ENCODE results near the gene GRP.
A peak's percentile ranks its signal among the peaks of the same experiment; 100 is the strongest.

Gene GRP

DNA sequence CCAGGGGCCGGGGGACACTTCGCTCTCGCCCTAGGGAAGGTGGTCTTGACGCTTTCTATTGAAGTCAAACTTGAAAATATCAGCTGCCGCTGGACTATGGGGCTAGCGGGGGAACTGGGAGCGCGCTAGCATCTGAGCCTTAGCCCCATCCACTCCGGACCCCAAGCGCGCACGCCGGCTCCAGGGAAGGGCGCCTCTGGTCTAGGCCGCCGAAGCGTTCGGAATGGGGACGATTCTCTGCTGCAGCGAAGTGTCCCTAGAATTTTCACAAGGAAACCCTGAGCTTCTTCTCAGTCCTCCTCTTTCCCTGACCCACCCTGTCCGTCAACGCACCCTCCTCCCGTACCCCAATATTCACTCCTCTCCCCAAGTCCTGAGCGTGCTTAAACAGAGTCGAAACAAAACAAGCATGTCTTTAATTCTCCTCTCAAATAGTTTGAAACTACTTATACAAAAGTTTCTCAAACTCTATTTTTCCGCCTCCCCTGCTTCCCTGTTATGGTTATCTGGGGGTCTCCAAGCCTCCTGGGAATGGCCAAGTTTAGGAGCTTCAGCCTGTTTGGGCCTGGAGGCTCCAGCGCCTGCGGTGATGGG lies 48.3 kb downstream of the GRP start:
- peak overlapping the region; percentile 17 for H3K4me3 ChIP-seq (ENCODE audit: low read length)
- no peak overlapping the region for H2AK5ac ChIP-seq (ENCODE audit: low read length)
- WGBS (ENCODE audit: extremely low coverage, insufficient coverage, low lambda C conversion rate) = no CpG with 5 or more reads among the region's 28 CpGs

DNA sequence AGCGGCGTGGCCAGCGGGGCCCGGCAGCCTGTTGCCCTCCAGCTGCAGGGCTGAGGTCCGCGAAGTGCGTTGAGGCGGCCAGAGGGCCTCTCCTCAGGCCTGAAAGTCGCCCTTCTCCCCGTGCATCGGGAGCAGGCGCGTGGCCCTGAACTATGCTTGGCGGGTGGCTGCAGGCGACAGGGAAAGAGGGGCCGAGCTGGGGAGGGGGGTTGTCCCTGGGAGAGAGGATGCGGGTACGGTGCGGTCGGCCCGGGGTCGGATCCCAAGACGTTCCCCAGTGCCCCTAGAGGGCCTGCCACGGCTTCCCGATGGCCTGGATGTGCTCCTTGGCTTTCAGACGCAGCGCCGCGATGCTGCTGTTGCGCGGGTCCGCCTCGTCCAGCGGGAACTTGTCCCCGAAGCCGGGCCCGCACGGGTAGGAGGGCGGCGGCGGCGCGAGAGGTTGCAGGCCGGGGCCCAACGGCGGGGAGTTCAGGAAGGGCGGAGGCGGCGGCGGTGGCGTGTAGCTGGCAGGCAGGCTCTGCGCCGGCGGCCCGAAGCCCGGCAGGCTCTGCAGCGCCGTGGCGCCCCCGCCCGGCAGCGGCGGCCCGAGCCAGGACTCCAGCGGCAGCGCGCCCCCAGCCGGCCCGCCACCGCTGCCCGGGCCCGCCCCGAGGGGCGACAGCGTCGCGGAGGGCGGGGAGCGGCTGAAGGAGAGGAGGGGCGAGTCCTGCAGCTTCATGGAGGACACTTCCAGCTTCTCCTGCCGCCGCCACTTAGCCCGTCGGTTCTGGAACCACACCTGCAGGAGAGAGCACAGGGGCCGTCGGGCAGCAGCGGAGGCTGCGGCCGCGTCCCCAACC lies 49.0 kb downstream of the GRP start:
- H2AK5ac ChIP-seq (ENCODE audit: low read length) = no peak overlapping the region
- H4K8ac ChIP-seq (ENCODE audit: low read depth, low read length) = no peak overlapping the region
- H4K5ac ChIP-seq (ENCODE audit: low read length) = no peak overlapping the region
- no peak overlapping the region for H2BK5ac ChIP-seq (ENCODE audit: low read length)
- peaks cover 3% of the 10 kb centered on the region for H3K4me1 ChIP-seq (ENCODE audit: control insufficient read depth, low read depth, low read length)
- H2BK15ac ChIP-seq (replicated peaks; ENCODE audit: low read depth) = no peak overlapping the region
- no peak overlapping the region for H3K4ac ChIP-seq (ENCODE audit: low read depth, low read length)
- peak overlapping the region; percentile 86 for H3K23ac ChIP-seq (ENCODE audit: low read length)
- no peak overlapping the region for H3K27ac ChIP-seq (ENCODE audit: low read depth, low read length)
- H3K9ac ChIP-seq (ENCODE audit: low read length) = peak overlapping the region; percentile 66
- H3K79me2 ChIP-seq (ENCODE audit: control insufficient read depth, insufficient read depth, low read length) = no peaks in the 10 kb centered on the region
- peaks cover 74% of the 10 kb centered on the region for H3K27me3 ChIP-seq (ENCODE audit: insufficient read depth, low read length, poor library complexity)
- no peaks in the 10 kb centered on the region for H3K36me3 ChIP-seq (ENCODE audit: control insufficient read depth, insufficient read depth, low read length)
- H2BK120ac ChIP-seq (ENCODE audit: low read depth, low read length) = no peak overlapping the region
- peak; percentile 90 for DNase-seq
- no peaks in the 10 kb centered on the region for H3K79me1 ChIP-seq (ENCODE audit: low read length)
- no peak overlapping the region for H3K18ac ChIP-seq (ENCODE audit: low read length)
- H3K56ac ChIP-seq (ENCODE audit: low read length) = peak overlapping the region; percentile 89
- peak overlapping the region; percentile 86 for H3K4me2 ChIP-seq (ENCODE audit: low read length)
- H3K4me3 ChIP-seq (ENCODE audit: low read length) = peak overlapping the region; percentile 54
- no CpG with 5 or more reads among the region's 90 CpGs for WGBS (ENCODE audit: extremely low coverage, insufficient coverage, low lambda C conversion rate)

More for the DNA sequence above, 48.3 kb downstream of the GRP start:
- H3K18ac ChIP-seq (ENCODE audit: low read length) = no peak overlapping the region
- peak overlapping the region; percentile 86 for H3K4me2 ChIP-seq (ENCODE audit: low read length)
- no peaks in the 10 kb centered on the region for H3K36me3 ChIP-seq (ENCODE audit: control insufficient read depth, insufficient read depth, low read length)
- peak overlapping the region; percentile 86 for H3K23ac ChIP-seq (ENCODE audit: low read length)
- peaks cover 81% of the 10 kb centered on the region for H3K27me3 ChIP-seq (ENCODE audit: insufficient read depth, low read length, poor library complexity)
- H3K79me1 ChIP-seq (ENCODE audit: low read length) = no peaks in the 10 kb centered on the region
- H3K9ac ChIP-seq (ENCODE audit: low read length) = peak overlapping the region; percentile 65
- no peaks in the 10 kb centered on the region for H3K79me2 ChIP-seq (ENCODE audit: control insufficient read depth, insufficient read depth, low read length)
- no peak overlapping the region for H2BK5ac ChIP-seq (ENCODE audit: low read length)
- H2BK15ac ChIP-seq (replicated peaks; ENCODE audit: low read depth) = no peak overlapping the region
- peak overlapping the region; percentile 89 for H3K56ac ChIP-seq (ENCODE audit: low read length)
- DNase-seq = no peak
- no peak overlapping the region for H2BK120ac ChIP-seq (ENCODE audit: low read depth, low read length)
- no peak overlapping the region for H4K8ac ChIP-seq (ENCODE audit: low read depth, low read length)
- no peak overlapping the region for H3K4ac ChIP-seq (ENCODE audit: low read depth, low read length)
- H3K4me1 ChIP-seq (ENCODE audit: control insufficient read depth, low read depth, low read length) = peaks cover 3% of the 10 kb centered on the region
- H3K27ac ChIP-seq (ENCODE audit: low read depth, low read length) = no peak overlapping the region
- H4K5ac ChIP-seq (ENCODE audit: low read length) = no peak overlapping the region

DNA sequence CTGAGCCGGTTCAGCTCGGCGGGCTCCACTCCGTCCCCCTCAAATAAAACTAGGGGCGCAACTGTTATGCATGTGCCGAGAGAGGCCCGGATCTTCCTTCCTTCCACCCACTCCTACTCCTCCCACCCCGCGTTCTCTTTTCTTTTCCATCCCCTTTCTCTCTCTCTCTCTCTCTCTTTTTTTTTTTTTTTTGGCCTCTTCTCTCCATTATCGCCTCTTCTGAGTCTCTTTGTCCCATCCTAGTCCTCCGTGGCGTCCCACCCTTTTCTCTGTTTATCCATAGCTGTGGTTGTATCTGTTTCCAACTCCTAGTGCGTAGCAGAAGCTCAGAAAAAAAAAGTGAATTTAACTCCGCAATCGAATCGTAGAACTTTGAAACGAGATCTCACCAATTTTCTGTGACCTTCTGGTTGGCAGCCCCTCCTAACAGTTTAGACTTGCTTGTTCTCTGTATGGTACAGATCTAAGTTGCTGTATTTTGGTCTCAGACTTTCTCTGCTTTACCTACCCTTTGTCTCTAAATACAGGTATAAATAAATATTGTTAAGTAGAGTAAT lies 49.7 kb downstream of the GRP start:
- H3K23ac ChIP-seq (ENCODE audit: low read length) = no peak overlapping the region
- H3K36me3 ChIP-seq (ENCODE audit: control insufficient read depth, insufficient read depth, low read length) = no peaks in the 10 kb centered on the region
- peak overlapping the region; percentile 66 for H3K9ac ChIP-seq (ENCODE audit: low read length)
- H4K8ac ChIP-seq (ENCODE audit: low read depth, low read length) = no peak overlapping the region
- no peak overlapping the region for H3K4ac ChIP-seq (ENCODE audit: low read depth, low read length)
- peak overlapping the region; percentile 65 for H3K4me2 ChIP-seq (ENCODE audit: low read length)
- no peak overlapping the region for H2AK5ac ChIP-seq (ENCODE audit: low read length)
- no peak overlapping the region for H4K5ac ChIP-seq (ENCODE audit: low read length)
- peaks cover 75% of the 10 kb centered on the region for H3K27me3 ChIP-seq (ENCODE audit: insufficient read depth, low read length, poor library complexity)
- no peak for DNase-seq
- H2BK5ac ChIP-seq (ENCODE audit: low read length) = no peak overlapping the region
- no peak overlapping the region for H2BK120ac ChIP-seq (ENCODE audit: low read depth, low read length)
- no peak overlapping the region for H3K27ac ChIP-seq (ENCODE audit: low read depth, low read length)
- no peak overlapping the region for H2BK15ac ChIP-seq (replicated peaks; ENCODE audit: low read depth)
- H3K4me3 ChIP-seq (ENCODE audit: low read length) = peak overlapping the region; percentile 54
- no peaks in the 10 kb centered on the region for H3K79me1 ChIP-seq (ENCODE audit: low read length)
- peaks cover 3% of the 10 kb centered on the region for H3K4me1 ChIP-seq (ENCODE audit: control insufficient read depth, low read depth, low read length)
- WGBS (ENCODE audit: extremely low coverage, insufficient coverage, low lambda C conversion rate) = no CpG with 5 or more reads among the region's 17 CpGs
- peak overlapping the region; percentile 78 for H3K56ac ChIP-seq (ENCODE audit: low read length)
- H3K18ac ChIP-seq (ENCODE audit: low read length) = no peak overlapping the region
- H3K79me2 ChIP-seq (ENCODE audit: control insufficient read depth, insufficient read depth, low read length) = no peaks in the 10 kb centered on the region

DNA sequence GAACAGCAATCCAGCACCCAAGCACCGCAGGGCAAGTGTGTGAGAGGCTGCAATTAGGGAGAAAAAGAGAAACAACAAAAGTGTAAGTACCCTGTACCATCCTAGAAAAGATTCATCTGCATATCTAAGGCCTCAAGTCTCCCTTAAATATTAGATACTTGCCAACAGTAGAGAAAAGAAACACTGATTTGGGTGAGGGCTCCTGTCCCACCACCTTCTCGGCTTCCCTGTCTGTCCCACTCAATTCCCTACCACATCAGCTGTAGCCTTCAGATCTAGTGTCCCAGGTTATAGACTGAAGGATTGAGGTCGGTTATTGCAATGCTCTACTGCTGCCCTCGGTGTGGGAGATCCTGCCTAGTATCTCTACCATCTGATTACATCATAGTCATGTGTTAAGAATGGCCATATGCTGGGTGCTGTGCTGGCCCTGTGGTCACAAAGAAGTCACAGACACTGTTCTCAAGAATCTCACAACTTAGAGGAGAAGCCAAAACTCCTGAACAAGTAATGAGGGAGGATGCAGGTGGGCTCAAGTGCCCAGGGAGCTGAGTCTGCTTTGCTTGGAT lies 50.8 kb downstream of the GRP start:
- Histone ChIP-seq H3K4me3 (ENCODE audit: low read length) (no peak overlapping the region), H2BK120ac (ENCODE audit: low read depth, low read length) (no peak overlapping the region)

DNA sequence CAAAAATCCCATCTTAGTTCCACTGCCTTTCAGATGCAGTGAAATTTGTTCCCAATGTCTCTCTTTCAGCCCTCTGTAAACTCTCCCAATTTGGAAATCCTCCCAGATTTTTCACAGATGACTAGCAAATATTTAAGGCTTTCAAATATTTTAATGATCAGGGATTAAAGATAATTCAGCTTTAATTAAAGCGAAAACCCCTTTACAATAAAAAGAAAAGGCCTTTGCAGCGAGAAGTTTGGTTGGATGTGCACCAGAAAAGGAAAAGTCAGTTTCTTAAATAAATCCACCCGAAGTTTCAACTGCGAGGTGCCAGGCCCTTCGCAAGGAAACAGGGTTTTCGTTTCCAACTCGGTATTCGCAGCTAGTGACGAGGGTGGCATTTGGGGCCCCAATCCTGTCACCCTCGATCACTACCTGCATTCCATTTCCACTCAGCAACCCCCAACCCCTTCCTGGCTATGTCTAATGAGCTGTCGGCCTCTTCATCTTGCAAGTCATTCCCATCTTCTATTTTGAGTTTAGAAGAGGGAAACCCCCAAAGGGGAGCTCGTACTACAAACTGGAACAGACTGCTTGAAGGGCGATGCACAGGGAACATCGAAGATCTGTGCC lies 51.8 kb downstream of the GRP start:
- H3K23ac ChIP-seq (ENCODE audit: low read length) = no peak overlapping the region
- no peak overlapping the region for H2BK120ac ChIP-seq (ENCODE audit: low read depth, low read length)
- no peak overlapping the region for H3K9ac ChIP-seq (ENCODE audit: low read length)
- peaks cover 3% of the 10 kb centered on the region for H3K4me1 ChIP-seq (ENCODE audit: control insufficient read depth, low read depth, low read length)
- H4K5ac ChIP-seq (ENCODE audit: low read length) = no peak overlapping the region
- no peak overlapping the region for H4K8ac ChIP-seq (ENCODE audit: low read depth, low read length)
- H3K79me1 ChIP-seq (ENCODE audit: low read length) = no peaks in the 10 kb centered on the region
- H2AK5ac ChIP-seq (ENCODE audit: low read length) = no peak overlapping the region
- no peak overlapping the region for H3K56ac ChIP-seq (ENCODE audit: low read length)
- no peak overlapping the region for H3K18ac ChIP-seq (ENCODE audit: low read length)
- H3K4me2 ChIP-seq (ENCODE audit: low read length) = no peak overlapping the region
- no peak for DNase-seq
- H3K36me3 ChIP-seq (ENCODE audit: control insufficient read depth, insufficient read depth, low read length) = no peaks in the 10 kb centered on the region
- H3K79me2 ChIP-seq (ENCODE audit: control insufficient read depth, insufficient read depth, low read length) = no peaks in the 10 kb centered on the region
- no peak overlapping the region for H3K4me3 ChIP-seq (ENCODE audit: low read length)
- H2BK15ac ChIP-seq (replicated peaks; ENCODE audit: low read depth) = no peak overlapping the region
- peaks cover 74% of the 10 kb centered on the region for H3K27me3 ChIP-seq (ENCODE audit: insufficient read depth, low read length, poor library complexity)
- no CpG with 5 or more reads among the region's 14 CpGs for WGBS (ENCODE audit: extremely low coverage, insufficient coverage, low lambda C conversion rate)
- H2BK5ac ChIP-seq (ENCODE audit: low read length) = no peak overlapping the region
- no peak overlapping the region for H3K27ac ChIP-seq (ENCODE audit: low read depth, low read length)
- H3K4ac ChIP-seq (ENCODE audit: low read depth, low read length) = no peak overlapping the region

More for the DNA sequence above, 50.8 kb downstream of the GRP start:
- H3K18ac ChIP-seq (ENCODE audit: low read length) = no peak overlapping the region
- peaks cover 75% of the 10 kb centered on the region for H3K27me3 ChIP-seq (ENCODE audit: insufficient read depth, low read length, poor library complexity)
- H3K79me1 ChIP-seq (ENCODE audit: low read length) = no peaks in the 10 kb centered on the region
- H2BK15ac ChIP-seq (replicated peaks; ENCODE audit: low read depth) = no peak overlapping the region
- peak; percentile 72 for DNase-seq
- no peak overlapping the region for H4K8ac ChIP-seq (ENCODE audit: low read depth, low read length)
- peaks cover 3% of the 10 kb centered on the region for H3K4me1 ChIP-seq (ENCODE audit: control insufficient read depth, low read depth, low read length)
- H3K23ac ChIP-seq (ENCODE audit: low read length) = no peak overlapping the region
- no peaks in the 10 kb centered on the region for H3K36me3 ChIP-seq (ENCODE audit: control insufficient read depth, insufficient read depth, low read length)
- H3K79me2 ChIP-seq (ENCODE audit: control insufficient read depth, insufficient read depth, low read length) = no peaks in the 10 kb centered on the region
- no peak overlapping the region for H3K27ac ChIP-seq (ENCODE audit: low read depth, low read length)
- H3K56ac ChIP-seq (ENCODE audit: low read length) = no peak overlapping the region
- H2BK5ac ChIP-seq (ENCODE audit: low read length) = no peak overlapping the region
- H3K4me2 ChIP-seq (ENCODE audit: low read length) = no peak overlapping the region
- H3K9ac ChIP-seq (ENCODE audit: low read length) = no peak overlapping the region
- H2AK5ac ChIP-seq (ENCODE audit: low read length) = no peak overlapping the region
- no CpG with 5 or more reads among the region's 4 CpGs for WGBS (ENCODE audit: extremely low coverage, insufficient coverage, low lambda C conversion rate)
- no peak overlapping the region for H4K5ac ChIP-seq (ENCODE audit: low read length)
- no peak overlapping the region for H3K4ac ChIP-seq (ENCODE audit: low read depth, low read length)

All from mesendoderm (in vitro differentiated cells).